Panc1 (cell line): ENCODE measurements around the gene SMG6. TPM values are rescaled to one million over a fixed set of nuclear protein-coding genes. Genes with fewer than 3 reads are reported as not detected.

Source experiments
- ATAC-seq: fragments of 200-7000 bp; cut with Tn5 transposase; 2 replicates; pipeline ENCODE4 v1.9.1; 2020; ENCODE audit warnings: mild to moderate bottlenecking, moderate library complexity
- BruUV-seq: library from RNA; stranded (reverse); fragments of 400-500 nt; replicated peaks from 2 replicates; lab custom pipeline; 2021; lab: Mats Ljungman, UMichigan
- CTCF ChIA-PET: fragments of 300-600 bp; sonication (Branson Sonifier 250); formaldehyde crosslinking; loops from one replicate; lab custom pipeline; 2022; ENCODE audit warnings: antibody characterized with exemption; lab: Charles Lee
- POLR2A ChIA-PET: fragments of 300-600 bp; sonication (Branson Sonifier 250); formaldehyde crosslinking; loops from one replicate; lab custom pipeline; 2022; ENCODE audit warnings: antibody characterized with exemption; lab: Charles Lee
- DNase-seq: peaks from one replicate; pipeline ENCODE4 v3.0.0-alpha.2; 2010; ENCODE audit warnings: low read depth, low spot score
- H3K27ac ChIP-seq: 2 replicates; pipeline ENCODE4 v1.5.1; 2011; ENCODE audit warnings: mild to moderate bottlenecking, low read length, inconsistent platforms
- H3K27me3 ChIP-seq: fragments of 200-500 bp; sonication (Bioruptor generic); 2 replicates; pipeline ENCODE4 v1.6.0; 2014; ENCODE audit warnings: low read length, inconsistent platforms; ENCODE audit not compliant: control insufficient read depth, insufficient read depth
- H3K36me3 ChIP-seq: fragments of 200-500 bp; sonication (Bioruptor generic); 2 replicates; pipeline ENCODE4 v1.5.1; 2014; ENCODE audit warnings: inconsistent platforms, mild to moderate bottlenecking, low read length, moderate library complexity; ENCODE audit not compliant: control insufficient read depth, insufficient read depth
- H3K4me1 ChIP-seq: 2 replicates; pipeline ENCODE4 v1.5.1; 2011; ENCODE audit warnings: inconsistent platforms, mild to moderate bottlenecking, low read length, moderate library complexity; ENCODE audit not compliant: control insufficient read depth, insufficient read depth
- H3K4me3 ChIP-seq, 2 experiments: 2 replicates each; pipeline ENCODE4 v1.5.1; 2011 to 2012; ENCODE audit warnings: low read depth in 2 of 2, low read length in 2 of 2, mild to moderate bottlenecking in 2 of 2, inconsistent platforms in 1 of 2, moderate library complexity in 1 of 2
- H3K9me3 ChIP-seq: fragments of 200-500 bp; sonication (Bioruptor generic); 2 replicates; pipeline ENCODE4 v1.5.1; 2014; ENCODE audit warnings: low read depth, mild to moderate bottlenecking, inconsistent platforms, low read length, moderate library complexity; ENCODE audit not compliant: control insufficient read depth, insufficient read depth
- POLR2AphosphoS5 ChIP-seq: IDR thresholded peaks from 2 replicates; pipeline ENCODE4 v1.6.1; 2012; ENCODE audit warnings: mild to moderate bottlenecking, low read depth, low read length, moderate library complexity
- SIN3A ChIP-seq: IDR thresholded peaks from 2 replicates; pipeline ENCODE4 v1.6.1; 2012; ENCODE audit warnings: low read depth, mild to moderate bottlenecking, low read length, moderate library complexity, borderline replicate concordance; ENCODE audit not compliant: insufficient read depth
- TCF7L2 ChIP-seq: IDR thresholded peaks from 2 replicates; pipeline ENCODE4 v1.6.1; 2011; ENCODE audit warnings: mild to moderate bottlenecking, low read depth, low read length, inconsistent platforms
- in situ Hi-C: cut with HindIII; loops from 2 replicates; pipeline ENCODE4 v1.10.0; 2016; ENCODE audit warnings: low sequenced_read_pairs, low pct_unique_long_range_greater_than_20kb
- intact Hi-C: fragments of 100-400 bp; cut with micrococcal nuclease; formaldehyde crosslinking; loops from one replicate; pipeline ENCODE4 v1.10.0; 2022; ENCODE audit not compliant: unreplicated experiment
- total RNA-seq: library from RNA; stranded (reverse); gene quantifications from one replicate; pipeline ENCODE4 v1.2.1, GENCODE V29; 2021; ENCODE audit not compliant: unreplicated experiment
- TF ChIP-seq, protein P1 (sequence below), 2 experiments: IDR thresholded peaks; 2 replicates each; pipeline ENCODE4 v1.6.1; 2011 to 2012; ENCODE audit warnings: low read depth in 2 of 2, control low read depth in 1 of 2, low read length in 1 of 2, mild to moderate bottlenecking in 1 of 2, moderate library complexity in 1 of 2; ENCODE audit not compliant: insufficient read depth in 1 of 2
- TF ChIP-seq, protein P2 (sequence below): fragments of 450-650 bp; IDR thresholded peaks from 2 replicates; pipeline ENCODE4 v1.5.1; 2017; ENCODE audit warnings: mild to moderate bottlenecking

SMG6 gene
- total RNA-seq, 1 experiment from 2014 or later = 17.8 TPM

DNA sequence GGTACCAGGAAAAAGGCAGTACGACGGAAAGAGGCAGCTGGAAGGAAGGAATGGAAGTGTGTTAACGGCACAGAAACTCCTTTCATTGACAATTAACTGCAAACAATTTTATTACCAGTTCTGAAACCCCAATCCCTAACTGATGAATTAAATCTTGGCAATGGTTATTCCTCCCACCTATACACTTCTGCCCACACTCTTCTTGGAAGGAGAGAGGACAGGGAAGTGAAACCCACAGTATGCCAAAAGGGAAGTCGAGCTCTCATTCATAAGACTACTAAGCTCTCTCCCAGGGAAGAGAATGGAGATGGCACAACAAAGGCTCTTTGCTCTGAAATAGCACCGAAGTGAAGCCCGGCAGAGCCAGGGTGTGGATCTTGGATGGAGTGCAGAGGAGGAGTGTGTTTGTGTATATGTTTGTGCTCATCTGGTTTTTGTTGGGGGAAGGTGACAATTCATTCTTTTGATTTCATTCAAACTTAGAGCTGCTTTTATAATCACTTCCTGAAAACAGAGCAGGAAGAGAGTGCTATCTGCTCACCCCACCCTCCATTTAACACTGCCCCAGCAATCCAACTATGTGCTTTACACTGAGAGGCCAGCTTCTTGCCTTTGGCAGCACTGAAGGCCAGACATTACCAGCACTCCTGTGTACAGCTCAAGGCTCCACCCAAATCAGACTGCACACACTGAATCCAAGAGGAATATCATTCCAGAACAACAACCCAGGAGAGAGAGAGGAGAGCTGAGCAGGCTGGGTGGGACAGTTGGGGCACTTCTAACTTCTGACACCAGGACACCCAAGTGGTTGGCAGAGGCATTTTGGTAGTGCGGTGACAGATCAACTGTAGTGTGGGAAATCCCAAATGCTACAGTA is 180.0 kb downstream of the SMG6 start:
- no peak overlapping the region for H3K4me3 ChIP-seq
- BruUV-seq = no TSS peak
- DNase-seq (no peak), ATAC-seq (no peak)
- no peaks in the 10 kb centered on the region for H3K9me3 ChIP-seq
- POLR2A ChIA-PET = no interaction called here
- CTCF ChIA-PET = no interaction called here
- no peaks in the 10 kb centered on the region for H3K4me1 ChIP-seq
- no peaks in the 10 kb centered on the region for H3K36me3 ChIP-seq
- no peaks in the 10 kb centered on the region for H3K27me3 ChIP-seq
- in situ Hi-C loops = no loop called here
- intact Hi-C loops = no loop called here
- TF ChIP-seq, protein P1, sequence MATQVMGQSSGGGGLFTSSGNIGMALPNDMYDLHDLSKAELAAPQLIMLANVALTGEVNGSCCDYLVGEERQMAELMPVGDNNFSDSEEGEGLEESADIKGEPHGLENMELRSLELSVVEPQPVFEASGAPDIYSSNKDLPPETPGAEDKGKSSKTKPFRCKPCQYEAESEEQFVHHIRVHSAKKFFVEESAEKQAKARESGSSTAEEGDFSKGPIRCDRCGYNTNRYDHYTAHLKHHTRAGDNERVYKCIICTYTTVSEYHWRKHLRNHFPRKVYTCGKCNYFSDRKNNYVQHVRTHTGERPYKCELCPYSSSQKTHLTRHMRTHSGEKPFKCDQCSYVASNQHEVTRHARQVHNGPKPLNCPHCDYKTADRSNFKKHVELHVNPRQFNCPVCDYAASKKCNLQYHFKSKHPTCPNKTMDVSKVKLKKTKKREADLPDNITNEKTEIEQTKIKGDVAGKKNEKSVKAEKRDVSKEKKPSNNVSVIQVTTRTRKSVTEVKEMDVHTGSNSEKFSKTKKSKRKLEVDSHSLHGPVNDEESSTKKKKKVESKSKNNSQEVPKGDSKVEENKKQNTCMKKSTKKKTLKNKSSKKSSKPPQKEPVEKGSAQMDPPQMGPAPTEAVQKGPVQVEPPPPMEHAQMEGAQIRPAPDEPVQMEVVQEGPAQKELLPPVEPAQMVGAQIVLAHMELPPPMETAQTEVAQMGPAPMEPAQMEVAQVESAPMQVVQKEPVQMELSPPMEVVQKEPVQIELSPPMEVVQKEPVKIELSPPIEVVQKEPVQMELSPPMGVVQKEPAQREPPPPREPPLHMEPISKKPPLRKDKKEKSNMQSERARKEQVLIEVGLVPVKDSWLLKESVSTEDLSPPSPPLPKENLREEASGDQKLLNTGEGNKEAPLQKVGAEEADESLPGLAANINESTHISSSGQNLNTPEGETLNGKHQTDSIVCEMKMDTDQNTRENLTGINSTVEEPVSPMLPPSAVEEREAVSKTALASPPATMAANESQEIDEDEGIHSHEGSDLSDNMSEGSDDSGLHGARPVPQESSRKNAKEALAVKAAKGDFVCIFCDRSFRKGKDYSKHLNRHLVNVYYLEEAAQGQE (IDR thresholded peaks at IDR 0.05; ENCODE audit: insufficient read depth in 1 of 2, low read depth in 2 of 2, low read length in 1 of 2) = no peak
- TF ChIP-seq, protein P2, sequence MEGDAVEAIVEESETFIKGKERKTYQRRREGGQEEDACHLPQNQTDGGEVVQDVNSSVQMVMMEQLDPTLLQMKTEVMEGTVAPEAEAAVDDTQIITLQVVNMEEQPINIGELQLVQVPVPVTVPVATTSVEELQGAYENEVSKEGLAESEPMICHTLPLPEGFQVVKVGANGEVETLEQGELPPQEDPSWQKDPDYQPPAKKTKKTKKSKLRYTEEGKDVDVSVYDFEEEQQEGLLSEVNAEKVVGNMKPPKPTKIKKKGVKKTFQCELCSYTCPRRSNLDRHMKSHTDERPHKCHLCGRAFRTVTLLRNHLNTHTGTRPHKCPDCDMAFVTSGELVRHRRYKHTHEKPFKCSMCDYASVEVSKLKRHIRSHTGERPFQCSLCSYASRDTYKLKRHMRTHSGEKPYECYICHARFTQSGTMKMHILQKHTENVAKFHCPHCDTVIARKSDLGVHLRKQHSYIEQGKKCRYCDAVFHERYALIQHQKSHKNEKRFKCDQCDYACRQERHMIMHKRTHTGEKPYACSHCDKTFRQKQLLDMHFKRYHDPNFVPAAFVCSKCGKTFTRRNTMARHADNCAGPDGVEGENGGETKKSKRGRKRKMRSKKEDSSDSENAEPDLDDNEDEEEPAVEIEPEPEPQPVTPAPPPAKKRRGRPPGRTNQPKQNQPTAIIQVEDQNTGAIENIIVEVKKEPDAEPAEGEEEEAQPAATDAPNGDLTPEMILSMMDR = no peak
- TF ChIP-seq TCF7L2 (no peak), SIN3A (no peak), POLR2AphosphoS5 (no peak)
- H3K27ac ChIP-seq = no peak overlapping the region

DNA sequence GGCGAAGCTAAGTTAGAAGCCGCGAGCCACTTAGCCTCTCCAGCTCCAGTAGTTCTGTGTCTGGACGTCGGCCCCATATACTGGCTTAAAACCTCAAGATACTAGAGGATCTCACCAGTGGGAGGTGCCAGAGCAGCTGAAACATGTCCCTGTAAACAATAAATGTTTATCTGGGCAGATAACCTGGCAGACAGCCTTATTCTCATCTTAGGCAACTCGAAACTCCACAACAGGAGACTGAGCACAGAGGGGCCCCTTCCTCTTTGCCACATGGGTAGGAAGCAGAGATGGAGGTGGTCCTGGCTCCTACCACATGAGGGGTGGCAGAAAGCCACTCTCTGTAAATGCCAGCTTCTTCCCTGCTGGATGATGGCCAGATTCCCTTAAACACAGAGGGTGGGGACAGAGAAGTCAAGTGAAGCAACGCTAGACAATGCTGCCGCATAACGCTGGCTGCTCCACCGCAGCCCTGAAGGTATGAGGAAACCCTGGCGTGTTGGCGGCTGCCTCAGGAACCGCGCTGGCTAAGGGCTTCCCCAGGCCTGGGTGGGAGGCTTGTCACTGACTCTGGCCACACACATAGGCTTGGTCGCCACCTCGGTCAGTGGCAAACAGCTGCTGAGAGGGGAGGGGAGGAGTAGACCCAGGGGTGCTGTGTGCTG is 180.8 kb downstream of the SMG6 start:
- no peaks in the 10 kb centered on the region for H3K27me3 ChIP-seq
- no peaks in the 10 kb centered on the region for H3K4me1 ChIP-seq
- ATAC-seq = no peak; the same call in 1 of the 2 replicates
- no peak overlapping the region for H3K4me3 ChIP-seq
- no peak overlapping the region for H3K27ac ChIP-seq
- no TSS peak for BruUV-seq
- TF ChIP-seq SIN3A = no peak
- TF ChIP-seq POLR2AphosphoS5 = no peak
- TF ChIP-seq TCF7L2 = no peak
- TF ChIP-seq, protein P2 = no peak
- TF ChIP-seq, protein P1 (IDR thresholded peaks at IDR 0.05; ENCODE audit: insufficient read depth in 1 of 2, low read depth in 2 of 2, low read length in 1 of 2) = no peak
- intact Hi-C loops (no loop called here), in situ Hi-C loops (no loop called here)
- H3K9me3 ChIP-seq = no peaks in the 10 kb centered on the region
- no peak for DNase-seq
- POLR2A ChIA-PET = interaction anchor here (0.5 kb wide), 1 partner anchor 78 kb away, joined by 3 read pairs; no protein-coding TSS in a partner anchor
- no peaks in the 10 kb centered on the region for H3K36me3 ChIP-seq
- CTCF ChIA-PET = no interaction called here
